Loucy (cell line): Measurements from ENCODE around the gene SLC6A13.

ENCODE experiments used
- CTCF ChIP-seq: fragments of 200-600 bp; sonication (generic); conservative IDR thresholded peaks from 2 replicates; pipeline ENCODE4 v1.5.1; 2014; ENCODE audit warnings: mild to moderate bottlenecking, antibody characterized with exemption, low read length
- EZH2phosphoT487 ChIP-seq: fragments of 200-600 bp; IDR thresholded peaks from 2 replicates; pipeline ENCODE4 v1.6.1; 2018; ENCODE audit warnings: antibody characterized with exemption, mild to moderate bottlenecking, moderate library complexity, borderline replicate concordance

GRCh38 chr12:262817-263216 is at the start of gene SLC6A13:
- TF ChIP-seq CTCF (no peak), EZH2phosphoT487 (no peak)
